HCT116 (cell line): Measurements from ENCODE around the gene AKAP3. TPM values are rescaled to one million over a fixed set of nuclear protein-coding genes. Genes with fewer than 3 reads are reported as not detected.

ENCODE experiments used
- ATAC-seq: fragments of 200-7000 bp; cut with Tn5 transposase; 2 replicates; pipeline ENCODE4 v1.9.1; 2020; ENCODE audit warnings: mild to moderate bottlenecking, moderate library complexity
- BruUV-seq: library from RNA; stranded (reverse); fragments of 400-500 nt; replicated peaks from 2 replicates; lab custom pipeline; 2021; lab: Mats Ljungman, UMichigan
- CTCF ChIA-PET: fragments of 300-600 bp; sonication (Branson Sonifier 250); formaldehyde crosslinking; loops from one replicate; lab custom pipeline; 2021; ENCODE audit warnings: antibody characterized with exemption; lab: Charles Lee
- POLR2A ChIA-PET: fragments of 300-600, 350-600 bp; sonication (Branson Sonifier 250); formaldehyde crosslinking; loops from one replicate; lab custom pipeline; 2021; ENCODE audit warnings: antibody characterized with exemption; lab: Charles Lee
- RAD21 ChIA-PET, 2 experiments: fragments of 300-600 bp; sonication (Branson Sonifier 250); formaldehyde crosslinking; loops; one replicate each; lab custom pipeline; 2023; ENCODE audit warnings: low total read pairs in 2 of 2; ENCODE audit not compliant: uncharacterized antibody in 2 of 2, unreplicated experiment in 2 of 2, low non-redundant PET in 1 of 2; lab: Charles Lee
- DNase-seq: peaks from one replicate; pipeline ENCODE4 v3.0.0-alpha.2; 2010; ENCODE audit warnings: low read depth, low spot score
- H2AFZ ChIP-seq: fragments of 200-600 bp; shearing (Covaris generic), sonication (generic); 2 replicates; pipeline ENCODE4 v1.6.1; 2017; ENCODE audit warnings: low read depth, mixed run types, mixed read lengths, antibody characterized with exemption, low read length; ENCODE audit not compliant: poor library complexity, severe bottlenecking
- H3K27ac ChIP-seq: 2 replicates; pipeline ENCODE4 v1.5.1; 2012; ENCODE audit warnings: low read depth, low read length
- H3K27me3 ChIP-seq: fragments of 200-600 bp; sonication (generic); 2 replicates; pipeline ENCODE4 v1.6.1; 2016; ENCODE audit warnings: mixed run types, low read length, mixed read lengths; ENCODE audit not compliant: insufficient read depth
- H3K36me3 ChIP-seq, 2 experiments: fragments of 200-500 bp in 1 of 2; fragments of 200-600 bp in 1 of 2; sonication (Bioruptor generic) in 1 of 2; sonication (generic) in 1 of 2; 2 replicates each; pipeline versions ENCODE4 v1.5.1 to v1.6.1; 2014 to 2016; ENCODE audit warnings: low read length in 2 of 2, inconsistent platforms in 1 of 2, mixed read lengths in 1 of 2, mixed run types in 1 of 2; ENCODE audit not compliant: insufficient read depth in 2 of 2, control insufficient read depth in 1 of 2
- H3K4me1 ChIP-seq, 2 experiments: fragments of 200-600 bp in 1 of 2; sonication (generic) in 1 of 2; 2 replicates each; pipeline versions ENCODE4 v1.5.1 to v1.6.1; 2012 to 2017; ENCODE audit warnings: low read length in 2 of 2, inconsistent platforms in 1 of 2, mild to moderate bottlenecking in 1 of 2, mixed read lengths in 1 of 2, mixed run types in 1 of 2, moderate library complexity in 1 of 2; ENCODE audit not compliant: insufficient read depth in 2 of 2, control insufficient read depth in 1 of 2
- H3K4me2 ChIP-seq: fragments of 200-600 bp; sonication (generic); 2 replicates; pipeline ENCODE4 v1.6.1; 2017; ENCODE audit warnings: mixed run types, low read length, mixed read lengths
- H3K4me3 ChIP-seq, 2 experiments: fragments of 200-600 bp in 1 of 2; sonication (generic) in 1 of 2; replicated peaks in 1 of 2; 2 replicates each; pipeline ENCODE4 v1.5.1; 2011 to 2016; ENCODE audit warnings: low read length in 2 of 2, control low read depth in 1 of 2, low read depth in 1 of 2, mild to moderate bottlenecking in 1 of 2, mixed read lengths in 1 of 2, mixed run types in 1 of 2
- H3K79me2 ChIP-seq: fragments of 200-600 bp; sonication (generic); 2 replicates; pipeline ENCODE4 v1.6.1; 2017; ENCODE audit warnings: mild to moderate bottlenecking, mixed run types, low read length, moderate library complexity, mixed read lengths; ENCODE audit not compliant: insufficient read depth
- H3K9ac ChIP-seq: fragments of 200-600 bp; sonication (generic); 2 replicates; pipeline ENCODE4 v1.6.1; 2016; ENCODE audit warnings: low read length, mixed read lengths
- H3K9me2 ChIP-seq: fragments of 200-600 bp; sonication (generic), shearing (Covaris generic); 2 replicates; pipeline ENCODE4 v1.6.1; 2017; ENCODE audit warnings: mixed run types, mild to moderate bottlenecking, moderate library complexity; ENCODE audit not compliant: insufficient read depth
- H3K9me3 ChIP-seq, 2 experiments: fragments of 200-500 bp in 1 of 2; fragments of 200-600 bp in 1 of 2; sonication (Bioruptor generic) in 1 of 2; sonication (generic) in 1 of 2; 2 replicates each; pipeline ENCODE4 v1.6.1; 2014 to 2017; ENCODE audit warnings: low read length in 2 of 2, mixed read lengths in 2 of 2, inconsistent platforms in 1 of 2, low read depth in 1 of 2, mild to moderate bottlenecking in 1 of 2, mixed run types in 1 of 2, moderate library complexity in 1 of 2; ENCODE audit not compliant: control insufficient read depth in 1 of 2, insufficient read depth in 1 of 2
- H4K20me1 ChIP-seq: fragments of 200-600 bp; sonication (generic), shearing (Covaris generic); 2 replicates; pipeline ENCODE4 v1.6.1; 2017; ENCODE audit warnings: mixed run types, mild to moderate bottlenecking, moderate library complexity; ENCODE audit not compliant: insufficient read depth
- EZH2 ChIP-seq: fragments of 200-600 bp; sonication (generic); IDR thresholded peaks from 2 replicates; pipeline ENCODE4 v1.6.1; 2017; ENCODE audit warnings: antibody characterized with exemption, mixed run types
- EZH2phosphoT487 ChIP-seq: fragments of 200-600 bp; IDR thresholded peaks from 2 replicates; pipeline ENCODE4 v1.6.1; 2018; ENCODE audit warnings: antibody characterized with exemption, borderline replicate concordance
- JUND ChIP-seq: IDR thresholded peaks from 2 replicates; pipeline ENCODE4 v1.6.1; 2012
- POLR2A ChIP-seq: IDR thresholded peaks from 2 replicates; pipeline ENCODE4 v1.7.0; 2011; ENCODE audit warnings: borderline replicate concordance; ENCODE audit not compliant: insufficient read depth, insufficient read length; ENCODE audit errors: extremely low read depth
- RAD21 ChIP-seq: IDR thresholded peaks from 2 replicates; pipeline ENCODE4 v1.6.1; 2012; ENCODE audit warnings: low read depth, mild to moderate bottlenecking
- SP1 ChIP-seq: IDR thresholded peaks from 2 replicates; pipeline ENCODE4 v1.6.1; 2012; ENCODE audit warnings: low read depth
- SRF ChIP-seq: IDR thresholded peaks from 2 replicates; pipeline ENCODE4 v1.6.1; 2012; ENCODE audit warnings: low read depth
- YY1 ChIP-seq: IDR thresholded peaks from 2 replicates; pipeline ENCODE4 v1.6.1; 2011; ENCODE audit warnings: low read length, low read depth, moderate library complexity, mild to moderate bottlenecking; ENCODE audit not compliant: insufficient replicate concordance; ENCODE audit errors: extremely low read depth
- intact Hi-C: fragments of 100-400 bp; cut with micrococcal nuclease; formaldehyde crosslinking; loops from 2 replicates; pipeline ENCODE4 v1.10.0; 2022
- total RNA-seq: library from RNA; stranded (reverse); gene quantifications from one replicate; pipeline ENCODE4 v1.2.1, GENCODE V29; 2021; ENCODE audit not compliant: unreplicated experiment
- TF ChIP-seq, protein P1 (sequence below): IDR thresholded peaks from 2 replicates; pipeline ENCODE4 v1.6.1; 2011; ENCODE audit warnings: mild to moderate bottlenecking, low read length, moderate library complexity; ENCODE audit not compliant: insufficient replicate concordance; ENCODE audit errors: extremely low read depth
- TF ChIP-seq, protein P2 (sequence below): IDR thresholded peaks from 2 replicates; pipeline ENCODE4 v1.6.1; 2012; ENCODE audit warnings: low read depth

AKAP3 gene
- total RNA-seq, 1 experiment from 2014 or later: 4.3 TPM

DNA sequence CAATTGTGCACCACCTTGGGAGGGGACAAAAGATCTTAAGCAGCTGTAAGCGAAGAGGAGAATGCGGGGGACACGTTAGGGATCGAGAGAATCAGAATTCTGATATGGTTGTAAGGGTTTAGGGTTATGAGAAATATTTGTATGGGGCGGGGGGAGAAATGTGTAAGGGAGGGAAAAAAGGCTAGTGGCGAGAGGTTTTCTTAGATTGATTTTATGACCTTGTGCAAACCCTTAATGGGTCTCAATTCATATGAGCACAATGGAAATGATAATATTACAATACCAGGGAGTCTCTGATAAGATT is 459 bp upstream of the AKAP3 start (continued):
- TF ChIP-seq, protein P1, sequence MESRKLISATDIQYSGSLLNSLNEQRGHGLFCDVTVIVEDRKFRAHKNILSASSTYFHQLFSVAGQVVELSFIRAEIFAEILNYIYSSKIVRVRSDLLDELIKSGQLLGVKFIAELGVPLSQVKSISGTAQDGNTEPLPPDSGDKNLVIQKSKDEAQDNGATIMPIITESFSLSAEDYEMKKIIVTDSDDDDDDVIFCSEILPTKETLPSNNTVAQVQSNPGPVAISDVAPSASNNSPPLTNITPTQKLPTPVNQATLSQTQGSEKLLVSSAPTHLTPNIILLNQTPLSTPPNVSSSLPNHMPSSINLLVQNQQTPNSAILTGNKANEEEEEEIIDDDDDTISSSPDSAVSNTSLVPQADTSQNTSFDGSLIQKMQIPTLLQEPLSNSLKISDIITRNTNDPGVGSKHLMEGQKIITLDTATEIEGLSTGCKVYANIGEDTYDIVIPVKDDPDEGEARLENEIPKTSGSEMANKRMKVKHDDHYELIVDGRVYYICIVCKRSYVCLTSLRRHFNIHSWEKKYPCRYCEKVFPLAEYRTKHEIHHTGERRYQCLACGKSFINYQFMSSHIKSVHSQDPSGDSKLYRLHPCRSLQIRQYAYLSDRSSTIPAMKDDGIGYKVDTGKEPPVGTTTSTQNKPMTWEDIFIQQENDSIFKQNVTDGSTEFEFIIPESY: no peak
- no peak for TF ChIP-seq SP1
- TF ChIP-seq JUND: no peak
- no peak for TF ChIP-seq EZH2phosphoT487
- TF ChIP-seq, protein P2, sequence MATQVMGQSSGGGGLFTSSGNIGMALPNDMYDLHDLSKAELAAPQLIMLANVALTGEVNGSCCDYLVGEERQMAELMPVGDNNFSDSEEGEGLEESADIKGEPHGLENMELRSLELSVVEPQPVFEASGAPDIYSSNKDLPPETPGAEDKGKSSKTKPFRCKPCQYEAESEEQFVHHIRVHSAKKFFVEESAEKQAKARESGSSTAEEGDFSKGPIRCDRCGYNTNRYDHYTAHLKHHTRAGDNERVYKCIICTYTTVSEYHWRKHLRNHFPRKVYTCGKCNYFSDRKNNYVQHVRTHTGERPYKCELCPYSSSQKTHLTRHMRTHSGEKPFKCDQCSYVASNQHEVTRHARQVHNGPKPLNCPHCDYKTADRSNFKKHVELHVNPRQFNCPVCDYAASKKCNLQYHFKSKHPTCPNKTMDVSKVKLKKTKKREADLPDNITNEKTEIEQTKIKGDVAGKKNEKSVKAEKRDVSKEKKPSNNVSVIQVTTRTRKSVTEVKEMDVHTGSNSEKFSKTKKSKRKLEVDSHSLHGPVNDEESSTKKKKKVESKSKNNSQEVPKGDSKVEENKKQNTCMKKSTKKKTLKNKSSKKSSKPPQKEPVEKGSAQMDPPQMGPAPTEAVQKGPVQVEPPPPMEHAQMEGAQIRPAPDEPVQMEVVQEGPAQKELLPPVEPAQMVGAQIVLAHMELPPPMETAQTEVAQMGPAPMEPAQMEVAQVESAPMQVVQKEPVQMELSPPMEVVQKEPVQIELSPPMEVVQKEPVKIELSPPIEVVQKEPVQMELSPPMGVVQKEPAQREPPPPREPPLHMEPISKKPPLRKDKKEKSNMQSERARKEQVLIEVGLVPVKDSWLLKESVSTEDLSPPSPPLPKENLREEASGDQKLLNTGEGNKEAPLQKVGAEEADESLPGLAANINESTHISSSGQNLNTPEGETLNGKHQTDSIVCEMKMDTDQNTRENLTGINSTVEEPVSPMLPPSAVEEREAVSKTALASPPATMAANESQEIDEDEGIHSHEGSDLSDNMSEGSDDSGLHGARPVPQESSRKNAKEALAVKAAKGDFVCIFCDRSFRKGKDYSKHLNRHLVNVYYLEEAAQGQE: no peak
- TF ChIP-seq RAD21: no peak
- no peak for TF ChIP-seq SRF
- TF ChIP-seq, all 23 proteins: peak for 0

DNA sequence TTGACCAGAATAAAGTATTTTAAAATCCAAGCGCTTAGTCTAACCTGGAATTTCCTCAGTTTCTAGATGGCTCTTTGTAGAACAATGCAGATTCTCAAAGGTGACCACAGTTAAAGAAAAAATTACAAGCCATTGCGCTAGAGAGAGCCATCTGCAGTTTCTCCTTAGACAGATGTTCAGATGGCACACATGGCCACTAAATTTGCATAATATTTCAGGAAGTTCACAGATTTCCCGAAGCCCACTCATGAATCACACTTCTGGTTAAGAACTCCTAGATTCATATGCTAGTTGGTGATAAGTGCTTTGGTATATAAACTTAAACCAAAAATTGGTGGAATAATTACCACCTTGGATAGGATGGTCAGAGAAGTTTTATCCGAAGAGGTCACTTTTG is 749 bp downstream of the AKAP3 start:
- H3K9me2 ChIP-seq: no peaks in the 10 kb centered on the region
- no peak for TF ChIP-seq POLR2A
- no peak for TF ChIP-seq JUND
- TF ChIP-seq SRF: no peak
- TF ChIP-seq YY1: no peak
- no peak for TF ChIP-seq EZH2phosphoT487
- TF ChIP-seq EZH2: no peak
- TF ChIP-seq, protein P2: no peak
- H3K79me2 ChIP-seq: peaks cover 41% of the 10 kb centered on the region
- no peaks in the 10 kb centered on the region for H3K27me3 ChIP-seq
- RAD21 ChIA-PET: no interaction called here
- CTCF ChIA-PET: interaction anchor here (0.9 to 1.4 kb wide), 2 partner anchors 110 to 210 kb away, joined by 3 to 5 read pairs; no protein-coding TSS in a partner anchor
- H3K4me2 ChIP-seq: peak overlapping the region; percentile 78
- no peaks in the 10 kb centered on the region for H3K9me3 ChIP-seq
- intact Hi-C loops: loop anchor here (2.0 kb wide), 1 partner anchor 43 kb away; no protein-coding TSS in a partner anchor
- peaks cover 10 to 19% of the 10 kb centered on the region in 2 experiments for H3K4me1 ChIP-seq
- DNase-seq (no peak), ATAC-seq (no peak)
- POLR2A ChIA-PET: interaction anchor here (0.7 kb wide), 1 partner anchor 9 kb away, joined by 3 read pairs; no protein-coding TSS in a partner anchor
- peak overlapping the region; percentile 94 to 97 for H3K4me3 ChIP-seq
- peak overlapping the region; percentile 77 for H3K27ac ChIP-seq
- no TSS peak for BruUV-seq
- peak overlapping the region; percentile 24 for H2AFZ ChIP-seq
- no peaks in the 10 kb centered on the region for H3K36me3 ChIP-seq
- H4K20me1 ChIP-seq: no peaks in the 10 kb centered on the region; the same call in 1 of the 2 replicates
- peak overlapping the region; percentile 72 for H3K9ac ChIP-seq
